Effector CD8-positive, alpha-beta T cell (primary cell): Measurements from ENCODE around the gene FNDC3A.
"Not testable (repeated sequence)": the region's sequence is repeated elsewhere in the genome, so short reads cannot be mapped to it uniquely, and the experiment has no call there.

Experiments used
- DNase-seq: peaks from one replicate; lab custom pipeline; 2025; lab: John Stamatoyannopoulos, UW

Gene FNDC3A

DNA sequence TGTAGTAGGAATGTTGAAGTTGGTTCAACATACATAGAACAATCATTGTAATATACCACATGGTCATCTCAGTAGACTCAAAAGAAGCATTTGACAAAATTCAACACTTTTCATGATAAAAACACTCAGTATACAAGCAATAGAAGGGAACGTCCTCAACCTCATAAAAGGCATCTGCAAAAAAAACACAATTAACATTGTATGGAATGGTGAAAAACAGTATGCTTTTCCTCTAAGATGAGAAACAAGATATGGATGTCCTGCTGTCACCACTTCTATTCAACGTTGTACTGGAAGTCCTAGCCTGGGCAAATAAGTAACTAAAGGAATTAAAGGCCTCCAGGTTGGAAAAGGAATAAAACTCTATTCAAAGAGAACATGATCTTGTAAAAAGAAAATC is 54.5 kb downstream of the FNDC3A start:
- DNase-seq = no peak

- DNase-seq = no peak
These were observed 65.2 kb downstream of the FNDC3A start for GRCh38 chr13:49040872-49041271.

- no peak for DNase-seq
These were observed 66.8 kb downstream of the FNDC3A start for GRCh38 chr13:49042476-49042875.

DNA sequence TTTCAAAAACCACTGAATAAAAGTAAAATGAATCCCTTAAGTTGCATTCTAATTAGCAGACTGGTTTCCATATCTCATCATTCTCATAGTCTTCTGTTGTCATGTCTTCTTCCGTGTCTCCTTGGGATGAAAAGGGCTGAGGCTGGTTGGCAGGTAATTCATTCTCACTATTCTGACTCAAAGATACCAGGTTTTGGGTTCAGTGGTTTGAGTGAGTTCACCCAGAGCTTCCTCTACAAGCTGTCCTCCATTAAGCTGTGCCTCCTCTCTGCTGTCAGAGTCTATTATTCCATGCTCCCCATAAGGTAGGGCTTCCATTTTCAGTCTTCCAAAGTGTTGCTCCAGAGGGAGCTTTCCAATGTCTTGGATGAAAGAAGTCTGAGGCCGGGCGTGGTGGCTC is 68.3 kb downstream of the FNDC3A start:
- DNase-seq = no peak

DNA sequence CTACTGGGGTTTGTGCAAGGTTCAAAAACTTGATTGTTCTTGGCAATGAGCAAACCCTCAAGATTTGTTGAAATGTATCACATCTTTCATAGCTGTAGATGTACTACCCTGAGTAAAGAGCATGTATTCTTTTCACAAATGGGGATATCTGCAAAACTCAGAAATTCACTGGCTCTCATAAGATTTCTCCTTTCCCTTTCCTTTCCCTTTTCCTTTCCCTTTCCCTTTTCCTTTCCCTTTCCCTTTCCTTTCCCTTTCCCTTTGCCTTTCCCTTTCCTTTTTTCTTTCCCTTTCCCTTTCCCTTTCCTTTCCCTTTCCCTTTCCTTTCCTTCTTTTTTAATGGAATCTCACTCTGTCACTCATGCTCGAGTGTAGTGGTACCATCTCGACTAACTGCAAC is 69.1 kb downstream of the FNDC3A start:
- no peak for DNase-seq

DNA sequence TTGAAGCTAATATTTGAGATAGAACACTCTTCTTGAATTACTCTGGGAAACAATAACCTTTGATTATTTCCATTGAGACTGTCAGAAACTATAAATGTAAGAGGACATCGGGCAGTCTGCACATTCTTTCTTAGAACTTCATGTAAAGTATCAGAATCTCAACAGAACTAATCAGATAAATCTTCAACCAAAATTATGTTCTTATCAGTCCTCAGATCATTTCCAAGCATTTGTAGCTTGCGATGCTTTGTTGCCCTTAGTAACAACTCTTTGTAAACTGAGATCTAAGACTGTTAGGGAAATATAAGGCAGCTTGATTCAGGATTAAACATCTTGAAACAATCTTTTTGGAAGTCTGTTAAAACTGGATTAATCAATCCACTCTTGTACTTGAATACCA is 70.3 kb downstream of the FNDC3A start:
- no peak for DNase-seq

- no peak for DNase-seq
These were observed 70.8 kb downstream of the FNDC3A start for GRCh38 chr13:49046519-49046918.

GRCh38 chr13:49052813-49053212 is 77.1 kb downstream of the FNDC3A start:
- DNase-seq = no peak

- DNase-seq = no peak
These were observed 77.5 kb downstream of the FNDC3A start for GRCh38 chr13:49053215-49053614.

DNA sequence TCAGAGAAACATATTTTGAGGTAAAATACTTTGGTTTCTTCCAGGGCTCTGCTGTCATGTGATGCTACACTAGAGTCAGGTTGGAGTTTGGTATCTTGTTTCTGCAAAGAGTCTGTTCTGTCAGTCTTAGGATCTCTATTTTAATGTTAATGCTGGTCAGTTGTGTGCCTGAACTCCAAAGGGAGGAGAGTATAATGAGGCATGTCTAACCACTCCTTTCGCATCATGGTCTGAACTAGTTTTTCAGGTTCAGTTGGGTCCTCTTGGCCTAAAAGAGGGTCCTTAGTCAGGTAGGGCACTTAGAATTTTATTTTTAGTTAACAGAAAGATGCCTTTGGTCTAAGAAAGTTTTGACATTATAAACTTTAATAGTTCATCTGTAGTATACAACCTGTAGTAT is 78.2 kb downstream of the FNDC3A start:
- DNase-seq = no peak

DNA sequence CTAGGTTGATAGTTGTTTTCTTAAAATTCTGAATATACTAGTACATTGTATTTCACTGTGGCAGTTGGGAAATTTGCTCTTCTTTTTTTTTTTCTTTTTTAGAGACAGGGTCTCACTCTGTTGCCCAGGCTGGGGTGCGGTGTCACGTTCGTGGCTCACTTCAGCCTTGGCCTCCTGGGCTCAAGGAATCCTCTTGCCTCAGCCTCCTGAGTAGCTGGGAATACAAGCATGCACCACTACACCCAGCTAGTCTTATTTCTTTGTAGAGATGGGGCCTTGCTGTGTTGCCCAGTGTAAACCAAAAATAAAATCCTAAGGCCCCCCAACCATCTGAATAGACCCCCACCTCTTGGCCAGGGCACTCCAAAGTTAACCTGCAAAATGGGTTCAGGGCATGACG is 79.3 kb downstream of the FNDC3A start:
- no peak for DNase-seq

GRCh38 chr13:49057176-49057575 is 81.5 kb downstream of the FNDC3A start:
- no peak for DNase-seq

GRCh38 chr13:49058761-49059160 is 83.0 kb downstream of the FNDC3A start:
- no peak for DNase-seq

DNA sequence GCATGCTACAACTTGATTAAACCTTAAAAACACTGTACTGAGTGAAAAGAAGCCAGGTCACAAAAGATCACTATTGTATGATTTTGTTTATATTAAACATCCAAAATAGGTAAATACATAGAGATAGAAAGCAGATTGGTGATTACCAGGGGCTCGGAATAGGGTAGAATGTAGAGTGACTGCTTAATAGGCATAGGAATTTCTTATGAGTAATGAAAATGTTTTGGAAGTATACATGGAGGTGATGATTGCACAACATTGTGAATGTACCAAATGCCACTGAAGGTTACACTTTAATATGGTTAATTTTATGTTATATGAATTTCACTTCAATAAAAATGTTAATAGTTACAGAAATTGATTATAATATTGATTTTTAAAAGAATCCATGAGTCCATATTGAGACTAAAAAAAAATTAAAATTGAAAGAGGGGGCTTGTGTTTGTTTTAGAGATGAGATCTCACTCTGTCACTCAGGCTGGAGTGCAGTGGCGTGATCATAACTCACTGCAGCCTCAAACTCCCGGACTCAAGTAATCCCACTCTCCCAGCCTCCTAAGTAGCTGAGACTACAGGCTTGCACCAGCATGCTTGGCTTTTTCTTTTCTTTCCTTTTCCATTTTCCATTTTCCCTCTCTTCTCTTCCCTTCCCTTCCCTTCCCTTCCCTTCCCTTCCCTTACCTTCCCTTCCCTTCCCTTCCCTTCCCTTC is 85.1 kb downstream of the FNDC3A start:
- DNase-seq = no peak

DNA sequence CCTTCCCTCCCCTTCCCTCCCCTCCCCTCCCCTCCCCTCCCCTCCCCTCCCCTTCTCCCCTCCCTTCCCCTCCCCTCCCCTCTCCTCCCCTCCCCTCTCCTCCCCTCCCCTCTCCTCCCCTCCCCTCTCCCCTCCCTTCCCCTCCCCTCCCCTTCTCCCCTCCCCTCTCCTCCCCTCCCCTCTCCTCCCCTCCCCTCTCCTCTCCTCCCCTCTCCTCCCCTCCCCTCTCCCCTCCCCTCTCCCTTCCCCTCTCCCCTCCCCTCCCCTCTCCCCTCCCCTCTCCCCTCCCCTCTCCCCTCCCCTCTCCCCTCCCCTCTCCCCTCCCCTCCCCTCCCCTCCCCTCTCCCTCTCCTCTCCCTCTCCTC is 85.7 kb downstream of the FNDC3A start:
- DNase-seq = not testable (repeated sequence)

DNA sequence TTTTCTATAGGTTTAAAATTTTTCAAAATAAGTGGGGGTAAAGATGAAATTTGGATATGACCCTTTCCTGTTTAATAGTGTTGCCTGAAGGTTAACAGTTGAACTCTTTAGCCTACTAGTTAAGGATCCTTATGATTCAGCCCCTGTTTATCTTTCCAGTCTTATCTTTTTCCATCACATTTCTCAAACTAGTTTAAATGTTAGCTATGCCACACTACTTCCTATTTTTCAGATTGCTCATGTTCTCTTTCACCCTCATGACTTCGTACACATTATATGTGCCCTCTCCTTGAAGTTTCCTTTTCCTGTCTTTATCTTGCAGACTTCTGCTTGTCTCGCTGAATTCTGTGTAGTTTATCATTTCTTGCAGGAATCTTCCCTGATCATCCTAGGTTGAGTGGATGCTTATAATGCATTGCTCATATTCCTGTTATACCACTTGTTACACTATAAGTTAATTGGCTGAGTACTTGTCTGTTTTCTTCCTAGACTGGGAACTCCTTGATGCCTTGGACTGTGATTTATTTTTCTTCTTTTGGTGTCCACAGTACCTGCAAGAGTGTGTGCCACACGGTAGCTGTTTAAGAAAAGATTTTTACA is 86.7 kb downstream of the FNDC3A start:
- no peak for DNase-seq

- no peak for DNase-seq
These were observed 87.3 kb downstream of the FNDC3A start for GRCh38 chr13:49063011-49063410.

DNA sequence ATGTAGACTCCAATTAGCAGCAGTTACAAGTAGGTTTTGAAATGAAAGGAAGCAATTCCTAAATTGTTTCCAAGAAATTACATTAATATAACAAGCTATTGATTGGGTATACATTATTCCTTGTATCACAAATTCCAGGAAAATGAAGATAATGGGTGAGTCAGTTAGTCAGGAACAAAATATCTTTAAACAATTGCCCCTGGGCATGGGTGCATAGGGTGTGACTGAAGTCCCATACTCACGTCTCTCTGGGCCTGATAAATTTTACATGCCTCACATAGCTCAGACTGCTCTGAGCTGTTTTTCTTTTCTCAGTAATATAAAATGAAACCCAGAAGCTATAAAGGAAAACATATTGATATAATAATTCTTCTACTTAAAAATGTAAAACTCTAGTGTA is 87.8 kb downstream of the FNDC3A start:
- DNase-seq = no peak

DNA sequence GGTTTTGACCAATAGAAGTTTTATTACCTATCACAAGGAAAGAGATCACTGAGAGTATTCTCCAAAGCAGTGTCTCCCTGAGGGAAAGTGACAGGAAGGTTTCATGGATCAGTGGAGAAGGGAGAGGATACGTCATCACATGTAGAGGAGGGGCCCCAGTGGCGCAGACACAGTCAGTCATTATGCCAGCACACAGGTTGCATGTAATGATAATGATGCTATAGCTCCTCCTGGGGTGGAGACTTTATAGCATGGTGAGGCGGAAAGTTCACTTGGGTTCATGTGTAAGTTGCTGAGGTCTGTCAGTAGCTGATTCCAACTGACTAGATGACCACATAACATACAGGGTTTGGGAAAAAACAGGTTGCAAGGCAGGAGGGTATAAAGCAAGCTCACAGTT is 88.8 kb downstream of the FNDC3A start:
- DNase-seq = no peak

- DNase-seq = no peak
These were observed 91.1 kb downstream of the FNDC3A start for GRCh38 chr13:49066856-49067255.

DNA sequence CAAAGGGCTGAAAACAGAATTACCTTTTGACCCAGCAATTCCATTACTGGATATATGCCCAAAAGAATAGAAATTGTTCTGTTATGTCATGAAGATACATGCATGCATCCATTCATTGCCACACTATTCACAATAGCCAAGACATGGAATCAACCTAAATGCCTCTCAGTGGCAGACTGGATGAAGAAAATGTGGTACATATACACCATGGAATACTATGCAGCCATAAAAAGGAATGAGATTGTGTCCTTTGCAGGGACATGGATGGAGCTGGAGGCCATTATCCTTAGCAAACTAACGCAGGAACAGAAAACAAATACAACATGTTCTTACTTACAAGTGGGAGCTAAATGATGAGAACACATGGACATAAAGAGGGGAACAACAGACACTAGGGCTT is 92.8 kb downstream of the FNDC3A start:
- not testable (repeated sequence) for DNase-seq

- not testable (repeated sequence) for DNase-seq
These were observed 94.3 kb downstream of the FNDC3A start for GRCh38 chr13:49070021-49070420.

DNA sequence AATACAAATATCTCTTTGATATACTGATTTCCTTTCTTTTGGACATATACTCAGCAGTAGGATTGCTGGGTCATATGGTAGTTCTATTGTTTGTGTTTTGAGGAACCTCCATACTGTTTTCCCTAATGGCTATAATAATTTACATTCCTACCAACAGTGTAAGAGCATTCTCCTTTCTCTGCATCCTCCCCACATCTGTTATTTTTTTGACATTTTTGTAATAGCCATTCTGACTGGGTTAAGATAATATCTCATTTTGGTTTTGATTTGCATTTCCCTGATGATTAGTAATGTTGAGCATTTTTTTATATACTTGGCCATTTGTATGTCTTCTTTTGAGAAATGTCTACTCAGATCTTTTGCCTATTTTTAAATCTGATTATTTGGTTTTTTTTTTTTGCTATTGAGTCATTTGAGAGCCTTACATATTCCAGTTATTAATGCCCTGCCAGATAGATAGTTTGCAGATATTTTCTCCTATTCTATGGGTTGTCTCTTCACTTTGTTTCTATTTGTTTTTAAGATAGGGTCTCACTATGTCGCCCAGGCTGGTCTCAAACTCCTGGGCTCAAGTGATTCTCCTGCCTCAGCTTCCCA is 95.7 kb downstream of the FNDC3A start:
- no peak for DNase-seq
